ENCODE results near the gene HPCAL1. TPM values are rescaled to one million over a fixed set of nuclear protein-coding genes. Genes with fewer than 3 reads are reported as not detected.

HPCAL1 gene
- total and polyA plus RNA-seq, 2 experiments from 2014 or later = 8.3 to 25.4 TPM

- H3K4me3 ChIP-seq = no peak overlapping the region
- H3K9me3 Mint-ChIP-seq = no peaks in the 10 kb centered on the region
- H3K27me3 ChIP-seq (ENCODE audit: insufficient read depth) = no peaks in the 10 kb centered on the region
- H3F3A ChIP-seq (replicated peaks; ENCODE audit: low read depth) = no peaks in the 10 kb centered on the region
- peaks cover 52% of the 10 kb centered on the region for H3K4me1 Mint-ChIP-seq
- H3K36me3 ChIP-seq (ENCODE audit: insufficient read depth) = no peaks in the 10 kb centered on the region
- H3K4me2 ChIP-seq = no peak overlapping the region
- H2AFZ ChIP-seq = no peak overlapping the region
- ATAC-seq (no peak), DNase-seq (ENCODE audit: low spot score) (no peak)
- H3K79me2 ChIP-seq (replicated peaks; ENCODE audit: insufficient read depth) = no peaks in the 10 kb centered on the region
- no peak overlapping the region for H3K27ac Mint-ChIP-seq
- H3K4me1 ChIP-seq (ENCODE audit: insufficient read depth) = peaks cover 20% of the 10 kb centered on the region
- no peaks in the 10 kb centered on the region for H3K9me2 ChIP-seq (ENCODE audit: insufficient read depth)
- no peaks in the 10 kb centered on the region for H3K36me3 Mint-ChIP-seq (ENCODE audit: low read depth)
- H3K4me3 Mint-ChIP-seq = no peak overlapping the region
- H3K27ac ChIP-seq (ENCODE audit: low read depth) = no peak overlapping the region
- TF ChIP-seq, protein P1, sequence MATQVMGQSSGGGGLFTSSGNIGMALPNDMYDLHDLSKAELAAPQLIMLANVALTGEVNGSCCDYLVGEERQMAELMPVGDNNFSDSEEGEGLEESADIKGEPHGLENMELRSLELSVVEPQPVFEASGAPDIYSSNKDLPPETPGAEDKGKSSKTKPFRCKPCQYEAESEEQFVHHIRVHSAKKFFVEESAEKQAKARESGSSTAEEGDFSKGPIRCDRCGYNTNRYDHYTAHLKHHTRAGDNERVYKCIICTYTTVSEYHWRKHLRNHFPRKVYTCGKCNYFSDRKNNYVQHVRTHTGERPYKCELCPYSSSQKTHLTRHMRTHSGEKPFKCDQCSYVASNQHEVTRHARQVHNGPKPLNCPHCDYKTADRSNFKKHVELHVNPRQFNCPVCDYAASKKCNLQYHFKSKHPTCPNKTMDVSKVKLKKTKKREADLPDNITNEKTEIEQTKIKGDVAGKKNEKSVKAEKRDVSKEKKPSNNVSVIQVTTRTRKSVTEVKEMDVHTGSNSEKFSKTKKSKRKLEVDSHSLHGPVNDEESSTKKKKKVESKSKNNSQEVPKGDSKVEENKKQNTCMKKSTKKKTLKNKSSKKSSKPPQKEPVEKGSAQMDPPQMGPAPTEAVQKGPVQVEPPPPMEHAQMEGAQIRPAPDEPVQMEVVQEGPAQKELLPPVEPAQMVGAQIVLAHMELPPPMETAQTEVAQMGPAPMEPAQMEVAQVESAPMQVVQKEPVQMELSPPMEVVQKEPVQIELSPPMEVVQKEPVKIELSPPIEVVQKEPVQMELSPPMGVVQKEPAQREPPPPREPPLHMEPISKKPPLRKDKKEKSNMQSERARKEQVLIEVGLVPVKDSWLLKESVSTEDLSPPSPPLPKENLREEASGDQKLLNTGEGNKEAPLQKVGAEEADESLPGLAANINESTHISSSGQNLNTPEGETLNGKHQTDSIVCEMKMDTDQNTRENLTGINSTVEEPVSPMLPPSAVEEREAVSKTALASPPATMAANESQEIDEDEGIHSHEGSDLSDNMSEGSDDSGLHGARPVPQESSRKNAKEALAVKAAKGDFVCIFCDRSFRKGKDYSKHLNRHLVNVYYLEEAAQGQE (IDR thresholded peaks at IDR 0.05; ENCODE audit: unreplicated experiment) = no peak
- TF ChIP-seq, protein P2, sequence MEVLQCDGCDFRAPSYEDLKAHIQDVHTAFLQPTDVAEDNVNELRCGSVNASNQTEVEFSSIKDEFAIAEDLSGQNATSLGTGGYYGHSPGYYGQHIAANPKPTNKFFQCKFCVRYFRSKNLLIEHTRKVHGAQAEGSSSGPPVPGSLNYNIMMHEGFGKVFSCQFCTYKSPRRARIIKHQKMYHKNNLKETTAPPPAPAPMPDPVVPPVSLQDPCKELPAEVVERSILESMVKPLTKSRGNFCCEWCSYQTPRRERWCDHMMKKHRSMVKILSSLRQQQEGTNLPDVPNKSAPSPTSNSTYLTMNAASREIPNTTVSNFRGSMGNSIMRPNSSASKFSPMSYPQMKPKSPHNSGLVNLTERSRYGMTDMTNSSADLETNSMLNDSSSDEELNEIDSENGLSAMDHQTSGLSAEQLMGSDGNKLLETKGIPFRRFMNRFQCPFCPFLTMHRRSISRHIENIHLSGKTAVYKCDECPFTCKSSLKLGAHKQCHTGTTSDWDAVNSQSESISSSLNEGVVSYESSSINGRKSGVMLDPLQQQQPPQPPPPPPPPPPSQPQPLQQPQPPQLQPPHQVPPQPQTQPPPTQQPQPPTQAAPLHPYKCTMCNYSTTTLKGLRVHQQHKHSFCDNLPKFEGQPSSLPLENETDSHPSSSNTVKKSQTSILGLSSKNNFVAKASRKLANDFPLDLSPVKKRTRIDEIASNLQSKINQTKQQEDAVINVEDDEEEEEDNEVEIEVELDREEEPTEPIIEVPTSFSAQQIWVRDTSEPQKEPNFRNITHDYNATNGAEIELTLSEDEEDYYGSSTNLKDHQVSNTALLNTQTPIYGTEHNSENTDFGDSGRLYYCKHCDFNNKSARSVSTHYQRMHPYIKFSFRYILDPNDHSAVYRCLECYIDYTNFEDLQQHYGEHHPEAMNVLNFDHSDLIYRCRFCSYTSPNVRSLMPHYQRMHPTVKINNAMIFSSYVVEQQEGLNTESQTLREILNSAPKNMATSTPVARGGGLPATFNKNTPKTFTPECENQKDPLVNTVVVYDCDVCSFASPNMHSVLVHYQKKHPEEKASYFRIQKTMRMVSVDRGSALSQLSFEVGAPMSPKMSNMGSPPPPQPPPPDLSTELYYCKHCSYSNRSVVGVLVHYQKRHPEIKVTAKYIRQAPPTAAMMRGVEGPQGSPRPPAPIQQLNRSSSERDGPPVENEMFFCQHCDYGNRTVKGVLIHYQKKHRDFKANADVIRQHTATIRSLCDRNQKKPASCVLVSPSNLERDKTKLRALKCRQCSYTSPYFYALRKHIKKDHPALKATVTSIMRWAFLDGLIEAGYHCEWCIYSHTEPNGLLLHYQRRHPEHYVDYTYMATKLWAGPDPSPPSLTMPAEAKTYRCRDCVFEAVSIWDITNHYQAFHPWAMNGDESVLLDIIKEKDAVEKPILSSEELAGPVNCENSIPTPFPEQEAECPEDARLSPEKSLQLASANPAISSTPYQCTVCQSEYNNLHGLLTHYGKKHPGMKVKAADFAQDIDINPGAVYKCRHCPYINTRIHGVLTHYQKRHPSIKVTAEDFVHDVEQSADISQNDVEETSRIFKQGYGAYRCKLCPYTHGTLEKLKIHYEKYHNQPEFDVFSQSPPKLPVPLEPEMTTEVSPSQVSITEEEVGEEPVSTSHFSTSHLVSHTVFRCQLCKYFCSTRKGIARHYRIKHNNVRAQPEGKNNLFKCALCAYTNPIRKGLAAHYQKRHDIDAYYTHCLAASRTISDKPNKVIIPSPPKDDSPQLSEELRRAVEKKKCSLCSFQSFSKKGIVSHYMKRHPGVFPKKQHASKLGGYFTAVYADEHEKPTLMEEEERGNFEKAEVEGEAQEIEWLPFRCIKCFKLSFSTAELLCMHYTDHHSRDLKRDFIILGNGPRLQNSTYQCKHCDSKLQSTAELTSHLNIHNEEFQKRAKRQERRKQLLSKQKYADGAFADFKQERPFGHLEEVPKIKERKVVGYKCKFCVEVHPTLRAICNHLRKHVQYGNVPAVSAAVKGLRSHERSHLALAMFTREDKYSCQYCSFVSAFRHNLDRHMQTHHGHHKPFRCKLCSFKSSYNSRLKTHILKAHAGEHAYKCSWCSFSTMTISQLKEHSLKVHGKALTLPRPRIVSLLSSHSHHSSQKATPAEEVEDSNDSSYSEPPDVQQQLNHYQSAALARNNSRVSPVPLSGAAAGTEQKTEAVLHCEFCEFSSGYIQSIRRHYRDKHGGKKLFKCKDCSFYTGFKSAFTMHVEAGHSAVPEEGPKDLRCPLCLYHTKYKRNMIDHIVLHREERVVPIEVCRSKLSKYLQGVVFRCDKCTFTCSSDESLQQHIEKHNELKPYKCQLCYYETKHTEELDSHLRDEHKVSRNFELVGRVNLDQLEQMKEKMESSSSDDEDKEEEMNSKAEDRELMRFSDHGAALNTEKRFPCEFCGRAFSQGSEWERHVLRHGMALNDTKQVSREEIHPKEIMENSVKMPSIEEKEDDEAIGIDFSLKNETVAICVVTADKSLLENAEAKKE (CRISPR knock-in tag; IDR thresholded peaks at IDR 0.05) = no peak
- TF ChIP-seq EZH2phosphoT487 (IDR thresholded peaks at IDR 0.05; ENCODE audit: unreplicated experiment) (no peak), ZNF331 (CRISPR knock-in tag; IDR thresholded peaks at IDR 0.05; ENCODE audit: low read depth) (no peak), CTCF (conservative IDR thresholded peaks at IDR 0.05; ENCODE audit: low read depth in 2 of 2) (no peak), EZH2 (IDR thresholded peaks at IDR 0.05; ENCODE audit: low read depth, unreplicated experiment) (no peak), NANOG (IDR thresholded peaks at IDR 0.05; ENCODE audit: borderline replicate concordance) (no peak), CREB1 (CRISPR knock-in tag; IDR thresholded peaks at IDR 0.05; ENCODE audit: low read depth) (no peak), JUNB (IDR thresholded peaks at IDR 0.05; ENCODE audit: unreplicated experiment) (no peak), POLR2AphosphoS5 (IDR thresholded peaks at IDR 0.05; ENCODE audit: low read depth) (no peak), STAT1 (IDR thresholded peaks at IDR 0.05; ENCODE audit: unreplicated experiment) (no peak), ZNF114 (CRISPR knock-in tag; IDR thresholded peaks at IDR 0.05) (no peak)
- TF ChIP-seq, protein P3, sequence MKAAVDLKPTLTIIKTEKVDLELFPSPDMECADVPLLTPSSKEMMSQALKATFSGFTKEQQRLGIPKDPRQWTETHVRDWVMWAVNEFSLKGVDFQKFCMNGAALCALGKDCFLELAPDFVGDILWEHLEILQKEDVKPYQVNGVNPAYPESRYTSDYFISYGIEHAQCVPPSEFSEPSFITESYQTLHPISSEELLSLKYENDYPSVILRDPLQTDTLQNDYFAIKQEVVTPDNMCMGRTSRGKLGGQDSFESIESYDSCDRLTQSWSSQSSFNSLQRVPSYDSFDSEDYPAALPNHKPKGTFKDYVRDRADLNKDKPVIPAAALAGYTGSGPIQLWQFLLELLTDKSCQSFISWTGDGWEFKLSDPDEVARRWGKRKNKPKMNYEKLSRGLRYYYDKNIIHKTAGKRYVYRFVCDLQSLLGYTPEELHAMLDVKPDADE (IDR thresholded peaks at IDR 0.05) = no peak
- peaks cover 7% of the 10 kb centered on the region for H3K27me3 Mint-ChIP-seq (ENCODE audit: insufficient read depth, low read depth, poor library complexity)
- no peaks in the 10 kb centered on the region for H4K20me1 ChIP-seq (replicated peaks; ENCODE audit: insufficient read depth)
These were observed 75.0 kb downstream of the HPCAL1 start for GRCh38 chr2:10377747-10378085.

Measured in GM23338 (cell line).